OCI-LY3 (cell line): ENCODE data around the gene DEDD2.

ENCODE experiments used
- CTCF ChIP-seq: fragments of 200-600, 300-600 bp; sonication (generic); IDR thresholded peaks from 2 replicates; pipeline ENCODE4 v1.5.1; 2014; ENCODE audit warnings: antibody characterized with exemption, low read length, low read depth
- EZH2phosphoT487 ChIP-seq: fragments of 200-600 bp; shearing (Covaris generic); IDR thresholded peaks from 2 replicates; pipeline ENCODE4 v1.6.1; 2018; ENCODE audit warnings: antibody characterized with exemption, mixed run types, low read depth

GRCh38 chr19:42173695-42174094 lies 43.8 kb downstream of the DEDD2 start:
- no peak for TF ChIP-seq CTCF
- TF ChIP-seq EZH2phosphoT487 = no peak
